ENCODE data around the gene SEMA6A.

DNA sequence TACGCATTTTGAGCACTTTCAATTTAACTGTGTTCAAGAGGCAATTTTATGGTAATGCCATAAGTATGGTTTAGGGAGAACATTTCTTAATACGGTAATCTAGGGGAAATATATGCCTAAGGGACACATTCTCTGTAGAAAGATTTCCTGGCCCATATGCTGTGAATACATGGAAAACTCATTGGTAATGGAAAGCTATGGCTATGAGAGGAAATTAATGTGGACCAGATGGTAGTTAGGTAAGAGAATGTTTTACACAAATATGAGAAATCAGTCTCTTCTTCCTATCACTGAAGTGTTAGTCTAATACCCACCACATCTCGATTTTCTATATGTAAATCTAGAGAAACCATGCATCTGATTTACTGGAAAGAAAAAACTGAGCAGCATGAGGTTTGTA, 105.0 kb downstream of the SEMA6A start:
- TF ChIP-seq POLR2A (IDR thresholded peaks at IDR 0.05) = no peak
- TF ChIP-seq, protein P1, sequence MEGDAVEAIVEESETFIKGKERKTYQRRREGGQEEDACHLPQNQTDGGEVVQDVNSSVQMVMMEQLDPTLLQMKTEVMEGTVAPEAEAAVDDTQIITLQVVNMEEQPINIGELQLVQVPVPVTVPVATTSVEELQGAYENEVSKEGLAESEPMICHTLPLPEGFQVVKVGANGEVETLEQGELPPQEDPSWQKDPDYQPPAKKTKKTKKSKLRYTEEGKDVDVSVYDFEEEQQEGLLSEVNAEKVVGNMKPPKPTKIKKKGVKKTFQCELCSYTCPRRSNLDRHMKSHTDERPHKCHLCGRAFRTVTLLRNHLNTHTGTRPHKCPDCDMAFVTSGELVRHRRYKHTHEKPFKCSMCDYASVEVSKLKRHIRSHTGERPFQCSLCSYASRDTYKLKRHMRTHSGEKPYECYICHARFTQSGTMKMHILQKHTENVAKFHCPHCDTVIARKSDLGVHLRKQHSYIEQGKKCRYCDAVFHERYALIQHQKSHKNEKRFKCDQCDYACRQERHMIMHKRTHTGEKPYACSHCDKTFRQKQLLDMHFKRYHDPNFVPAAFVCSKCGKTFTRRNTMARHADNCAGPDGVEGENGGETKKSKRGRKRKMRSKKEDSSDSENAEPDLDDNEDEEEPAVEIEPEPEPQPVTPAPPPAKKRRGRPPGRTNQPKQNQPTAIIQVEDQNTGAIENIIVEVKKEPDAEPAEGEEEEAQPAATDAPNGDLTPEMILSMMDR (IDR thresholded peaks at IDR 0.05) = no peak
